HEK293 (cell line): ENCODE measurements around the gene CEP89.

Source experiments
- HOXA7 ChIP-seq: sonication (generic); formaldehyde crosslinking; IDR thresholded peaks from 2 replicates; pipeline ENCODE4 v1.8.1; 2022; ENCODE audit warnings: missing genetic modification reagents, borderline replicate concordance
- ZNF146 ChIP-seq: fragments of 450-650 bp; formaldehyde crosslinking; IDR thresholded peaks from 2 replicates; pipeline ENCODE4 v1.5.1; 2016; ENCODE audit warnings: missing biosample characterization, missing genetic modification characterization
- ZNF274 ChIP-seq, 2 experiments: fragments of 200-500 bp in 1 of 2; fragments of 450-650 bp in 1 of 2; sonication (Bioruptor generic) in 1 of 2; formaldehyde crosslinking in 1 of 2; IDR thresholded peaks; 2 replicates each; pipeline versions ENCODE4 v1.5.1 to v1.6.1; 2014 to 2016; ENCODE audit warnings: borderline replicate concordance in 1 of 2, inconsistent platforms in 1 of 2, low read length in 1 of 2, missing biosample characterization in 1 of 2, missing genetic modification characterization in 1 of 2
- ZNF324 ChIP-seq: fragments of 450-650 bp; formaldehyde crosslinking; IDR thresholded peaks from 2 replicates; pipeline ENCODE4 v1.5.1; 2016; ENCODE audit warnings: missing biosample characterization, missing genetic modification characterization
- TF ChIP-seq, protein P1 (sequence below): fragments of 450-650 bp; formaldehyde crosslinking; IDR thresholded peaks from 2 replicates; pipeline ENCODE4 v1.5.1; 2017; ENCODE audit warnings: missing biosample characterization, missing genetic modification characterization
- TF ChIP-seq, protein P2 (sequence below): fragments of 450-650 bp; formaldehyde crosslinking; IDR thresholded peaks from 2 replicates; pipeline ENCODE4 v1.5.1; 2016; ENCODE audit warnings: missing biosample characterization, missing genetic modification characterization
- TF ChIP-seq, protein P3 (sequence below): fragments of 450-650 bp; formaldehyde crosslinking; IDR thresholded peaks from 2 replicates; pipeline ENCODE4 v1.5.1; 2016; ENCODE audit warnings: missing biosample characterization, missing genetic modification characterization

DNA sequence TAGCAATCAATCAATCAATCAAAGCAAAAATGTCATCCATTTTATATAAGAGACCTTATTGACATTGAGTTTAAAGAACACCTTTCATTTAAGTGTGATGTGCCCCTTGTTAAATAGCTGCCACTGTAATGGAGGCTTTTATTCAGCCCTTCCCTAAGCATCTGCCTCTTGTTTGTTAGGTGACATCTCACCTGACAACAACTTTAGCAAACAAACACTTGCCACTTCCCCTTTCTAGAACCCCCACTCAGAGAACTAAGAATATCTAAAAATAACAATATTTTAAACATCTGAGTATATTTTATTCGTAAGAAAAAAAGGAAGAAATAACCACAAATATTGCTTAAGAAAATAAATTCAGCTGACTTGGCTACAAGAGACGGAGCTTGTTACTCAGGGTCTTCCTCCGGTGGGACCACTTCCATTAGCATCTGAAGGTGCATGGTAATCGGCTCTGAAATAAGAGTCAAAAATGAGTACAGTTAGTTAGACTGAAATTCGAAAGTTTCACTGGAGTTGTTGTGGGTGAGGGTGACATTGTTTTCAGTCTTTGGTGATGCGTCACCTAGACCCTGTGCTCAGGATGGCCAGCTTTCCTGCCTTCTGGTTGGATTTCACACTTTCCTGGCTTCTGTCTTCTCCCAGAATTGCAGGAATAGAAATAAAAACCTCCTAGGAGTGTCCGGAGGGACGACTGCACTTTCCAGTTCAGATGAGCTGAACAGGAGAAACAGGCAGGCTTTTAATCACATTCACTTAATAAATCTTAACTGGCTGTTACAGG is 141.3 kb downstream of the CEP89 start:
- TF ChIP-seq ZNF274 (IDR thresholded peaks at IDR 0.05; ENCODE audit: low read length) (no peak), ZNF274 (tag by site-specific recombination; IDR thresholded peaks at IDR 0.05; ENCODE audit: borderline replicate concordance) (no peak), HOXA7 (CRISPR knock-in tag) (no peak), ZNF324 (tag by site-specific recombination) (no peak), ZNF146 (no peak)
- TF ChIP-seq, protein P1, sequence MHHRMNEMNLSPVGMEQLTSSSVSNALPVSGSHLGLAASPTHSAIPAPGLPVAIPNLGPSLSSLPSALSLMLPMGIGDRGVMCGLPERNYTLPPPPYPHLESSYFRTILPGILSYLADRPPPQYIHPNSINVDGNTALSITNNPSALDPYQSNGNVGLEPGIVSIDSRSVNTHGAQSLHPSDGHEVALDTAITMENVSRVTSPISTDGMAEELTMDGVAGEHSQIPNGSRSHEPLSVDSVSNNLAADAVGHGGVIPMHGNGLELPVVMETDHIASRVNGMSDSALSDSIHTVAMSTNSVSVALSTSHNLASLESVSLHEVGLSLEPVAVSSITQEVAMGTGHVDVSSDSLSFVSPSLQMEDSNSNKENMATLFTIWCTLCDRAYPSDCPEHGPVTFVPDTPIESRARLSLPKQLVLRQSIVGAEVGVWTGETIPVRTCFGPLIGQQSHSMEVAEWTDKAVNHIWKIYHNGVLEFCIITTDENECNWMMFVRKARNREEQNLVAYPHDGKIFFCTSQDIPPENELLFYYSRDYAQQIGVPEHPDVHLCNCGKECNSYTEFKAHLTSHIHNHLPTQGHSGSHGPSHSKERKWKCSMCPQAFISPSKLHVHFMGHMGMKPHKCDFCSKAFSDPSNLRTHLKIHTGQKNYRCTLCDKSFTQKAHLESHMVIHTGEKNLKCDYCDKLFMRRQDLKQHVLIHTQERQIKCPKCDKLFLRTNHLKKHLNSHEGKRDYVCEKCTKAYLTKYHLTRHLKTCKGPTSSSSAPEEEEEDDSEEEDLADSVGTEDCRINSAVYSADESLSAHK (tag by site-specific recombination), result no peak
- TF ChIP-seq, protein P2, sequence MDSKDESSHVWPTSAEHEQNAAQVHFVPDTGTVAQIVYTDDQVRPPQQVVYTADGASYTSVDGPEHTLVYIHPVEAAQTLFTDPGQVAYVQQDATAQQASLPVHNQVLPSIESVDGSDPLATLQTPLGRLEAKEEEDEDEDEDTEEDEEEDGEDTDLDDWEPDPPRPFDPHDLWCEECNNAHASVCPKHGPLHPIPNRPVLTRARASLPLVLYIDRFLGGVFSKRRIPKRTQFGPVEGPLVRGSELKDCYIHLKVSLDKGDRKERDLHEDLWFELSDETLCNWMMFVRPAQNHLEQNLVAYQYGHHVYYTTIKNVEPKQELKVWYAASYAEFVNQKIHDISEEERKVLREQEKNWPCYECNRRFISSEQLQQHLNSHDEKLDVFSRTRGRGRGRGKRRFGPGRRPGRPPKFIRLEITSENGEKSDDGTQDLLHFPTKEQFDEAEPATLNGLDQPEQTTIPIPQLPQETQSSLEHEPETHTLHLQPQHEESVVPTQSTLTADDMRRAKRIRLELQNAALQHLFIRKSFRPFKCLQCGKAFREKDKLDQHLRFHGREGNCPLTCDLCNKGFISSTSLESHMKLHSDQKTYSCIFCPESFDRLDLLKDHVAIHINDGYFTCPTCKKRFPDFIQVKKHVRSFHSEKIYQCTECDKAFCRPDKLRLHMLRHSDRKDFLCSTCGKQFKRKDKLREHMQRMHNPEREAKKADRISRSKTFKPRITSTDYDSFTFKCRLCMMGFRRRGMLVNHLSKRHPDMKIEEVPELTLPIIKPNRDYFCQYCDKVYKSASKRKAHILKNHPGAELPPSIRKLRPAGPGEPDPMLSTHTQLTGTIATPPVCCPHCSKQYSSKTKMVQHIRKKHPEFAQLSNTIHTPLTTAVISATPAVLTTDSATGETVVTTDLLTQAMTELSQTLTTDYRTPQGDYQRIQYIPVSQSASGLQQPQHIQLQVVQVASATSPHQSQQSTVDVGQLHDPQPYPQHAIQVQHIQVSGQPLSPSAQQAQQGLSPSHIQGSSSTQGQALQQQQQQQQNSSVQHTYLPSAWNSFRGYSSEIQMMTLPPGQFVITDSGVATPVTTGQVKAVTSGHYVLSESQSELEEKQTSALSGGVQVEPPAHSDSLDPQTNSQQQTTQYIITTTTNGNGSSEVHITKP (tag by site-specific recombination), result no peak
- TF ChIP-seq, protein P3, sequence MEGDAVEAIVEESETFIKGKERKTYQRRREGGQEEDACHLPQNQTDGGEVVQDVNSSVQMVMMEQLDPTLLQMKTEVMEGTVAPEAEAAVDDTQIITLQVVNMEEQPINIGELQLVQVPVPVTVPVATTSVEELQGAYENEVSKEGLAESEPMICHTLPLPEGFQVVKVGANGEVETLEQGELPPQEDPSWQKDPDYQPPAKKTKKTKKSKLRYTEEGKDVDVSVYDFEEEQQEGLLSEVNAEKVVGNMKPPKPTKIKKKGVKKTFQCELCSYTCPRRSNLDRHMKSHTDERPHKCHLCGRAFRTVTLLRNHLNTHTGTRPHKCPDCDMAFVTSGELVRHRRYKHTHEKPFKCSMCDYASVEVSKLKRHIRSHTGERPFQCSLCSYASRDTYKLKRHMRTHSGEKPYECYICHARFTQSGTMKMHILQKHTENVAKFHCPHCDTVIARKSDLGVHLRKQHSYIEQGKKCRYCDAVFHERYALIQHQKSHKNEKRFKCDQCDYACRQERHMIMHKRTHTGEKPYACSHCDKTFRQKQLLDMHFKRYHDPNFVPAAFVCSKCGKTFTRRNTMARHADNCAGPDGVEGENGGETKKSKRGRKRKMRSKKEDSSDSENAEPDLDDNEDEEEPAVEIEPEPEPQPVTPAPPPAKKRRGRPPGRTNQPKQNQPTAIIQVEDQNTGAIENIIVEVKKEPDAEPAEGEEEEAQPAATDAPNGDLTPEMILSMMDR (tag by site-specific recombination), result no peak
